AG09319 (cell line): ENCODE results near the gene MIS18BP1.
A peak's percentile ranks its signal among the peaks of the same experiment; 100 is the strongest.
"Not testable (repeated sequence)": the region's sequence is repeated elsewhere in the genome, so short reads cannot be mapped to it uniquely, and the experiment has no call there.

ENCODE experiments used
- DNase-seq: peaks from one replicate; pipeline ENCODE4 v3.0.0-alpha.2; 2010; ENCODE audit warnings: low read depth; ENCODE audit errors: extremely low read depth
- TF ChIP-seq, protein P1 (sequence below): IDR thresholded peaks from 2 replicates; pipeline ENCODE4 v1.5.1; 2011; ENCODE audit warnings: low read depth, mild to moderate bottlenecking, inconsistent platforms, low read length, moderate library complexity

The MIS18BP1 gene

DNA sequence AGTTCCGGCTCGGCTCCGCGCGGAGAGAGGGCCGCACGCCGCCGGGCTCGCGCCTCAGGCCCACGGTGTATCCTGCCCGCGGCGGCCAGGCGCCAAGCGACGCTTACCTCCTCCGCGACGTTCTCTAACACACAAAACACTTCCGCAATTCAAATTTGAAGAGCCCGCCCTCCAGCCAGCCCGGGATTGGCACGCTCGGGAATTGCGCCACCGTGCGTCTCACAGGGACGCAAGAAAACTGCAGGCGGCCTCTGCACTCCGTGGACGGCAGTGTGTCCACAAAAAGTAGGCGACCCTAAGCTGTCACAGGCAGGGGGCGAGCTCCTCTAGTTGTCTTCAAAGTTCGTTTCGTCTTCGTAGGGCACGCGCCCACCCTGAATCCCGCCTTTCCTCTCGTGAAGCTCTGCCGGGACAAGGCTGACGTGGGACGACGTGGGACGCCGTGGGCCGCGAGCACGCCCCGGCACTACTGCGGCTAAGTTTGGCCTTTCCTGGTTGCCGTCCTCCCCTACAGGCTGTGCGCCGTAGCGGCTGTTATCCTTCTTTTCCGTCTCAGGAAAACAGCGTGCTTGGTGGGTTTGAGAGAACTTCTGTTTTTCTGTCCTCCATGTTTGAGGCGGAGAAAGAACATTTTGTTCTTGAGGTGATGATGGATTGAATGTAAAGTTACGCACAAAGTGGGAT is at the start of gene MIS18BP1:
Gene MIS18BP1 (minus strand): TSS at position 133 of the 684 bp plus-strand sequence. CDS start 5,916 bp downstream, outside the sequence.
- TF ChIP-seq, protein P1, sequence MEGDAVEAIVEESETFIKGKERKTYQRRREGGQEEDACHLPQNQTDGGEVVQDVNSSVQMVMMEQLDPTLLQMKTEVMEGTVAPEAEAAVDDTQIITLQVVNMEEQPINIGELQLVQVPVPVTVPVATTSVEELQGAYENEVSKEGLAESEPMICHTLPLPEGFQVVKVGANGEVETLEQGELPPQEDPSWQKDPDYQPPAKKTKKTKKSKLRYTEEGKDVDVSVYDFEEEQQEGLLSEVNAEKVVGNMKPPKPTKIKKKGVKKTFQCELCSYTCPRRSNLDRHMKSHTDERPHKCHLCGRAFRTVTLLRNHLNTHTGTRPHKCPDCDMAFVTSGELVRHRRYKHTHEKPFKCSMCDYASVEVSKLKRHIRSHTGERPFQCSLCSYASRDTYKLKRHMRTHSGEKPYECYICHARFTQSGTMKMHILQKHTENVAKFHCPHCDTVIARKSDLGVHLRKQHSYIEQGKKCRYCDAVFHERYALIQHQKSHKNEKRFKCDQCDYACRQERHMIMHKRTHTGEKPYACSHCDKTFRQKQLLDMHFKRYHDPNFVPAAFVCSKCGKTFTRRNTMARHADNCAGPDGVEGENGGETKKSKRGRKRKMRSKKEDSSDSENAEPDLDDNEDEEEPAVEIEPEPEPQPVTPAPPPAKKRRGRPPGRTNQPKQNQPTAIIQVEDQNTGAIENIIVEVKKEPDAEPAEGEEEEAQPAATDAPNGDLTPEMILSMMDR, result peak; percentile 68

GRCh38 chr14:45298423-45299117 is 45.6 kb upstream of the MIS18BP1 start:
- TF ChIP-seq, protein P1, result no peak
- DNase-seq, result no peak

More for the DNA sequence above, at the start of gene MIS18BP1:
- peak; percentile 88 for DNase-seq

DNA sequence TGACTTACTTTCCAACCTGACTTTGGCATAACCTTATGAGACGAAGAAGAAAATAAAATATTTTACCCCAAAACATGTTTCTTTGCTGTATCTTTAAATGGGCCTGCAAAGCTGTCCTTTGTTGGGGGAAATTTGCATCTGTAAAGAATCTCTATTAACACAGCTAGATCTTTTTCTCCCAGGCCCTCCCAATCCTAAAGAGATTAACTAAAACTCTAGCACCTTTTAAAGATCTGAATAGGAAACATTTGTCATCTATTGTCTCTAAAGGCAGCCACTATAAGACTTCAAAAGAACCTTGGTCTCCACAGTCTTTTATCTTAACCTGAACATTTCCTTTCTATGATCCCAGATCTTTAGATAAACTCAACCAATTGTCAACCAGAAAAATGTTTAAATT is 41.8 kb upstream of the MIS18BP1 start:
- not testable (repeated sequence) for DNase-seq

DNA sequence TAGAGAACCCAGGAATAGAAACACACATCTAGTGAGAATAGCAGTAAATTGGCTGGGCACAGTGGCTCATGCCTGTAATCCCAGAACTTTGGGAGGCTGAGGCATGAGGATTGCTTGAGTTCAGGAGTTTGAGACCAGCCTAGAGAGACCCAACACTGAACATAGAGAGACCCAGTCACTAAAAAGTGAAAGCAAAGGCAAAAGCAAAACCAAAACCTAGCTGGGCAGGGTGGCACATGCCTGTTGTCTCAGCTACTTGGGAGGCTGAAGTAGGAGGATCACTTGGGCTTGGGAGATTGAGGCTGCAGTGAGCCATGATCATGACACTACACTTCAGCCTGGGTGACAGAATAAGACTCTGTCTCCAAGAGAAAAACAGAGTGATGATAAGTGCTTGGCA is 37.5 kb upstream of the MIS18BP1 start:
- TF ChIP-seq, protein P1, result no peak
- no peak for DNase-seq

DNA sequence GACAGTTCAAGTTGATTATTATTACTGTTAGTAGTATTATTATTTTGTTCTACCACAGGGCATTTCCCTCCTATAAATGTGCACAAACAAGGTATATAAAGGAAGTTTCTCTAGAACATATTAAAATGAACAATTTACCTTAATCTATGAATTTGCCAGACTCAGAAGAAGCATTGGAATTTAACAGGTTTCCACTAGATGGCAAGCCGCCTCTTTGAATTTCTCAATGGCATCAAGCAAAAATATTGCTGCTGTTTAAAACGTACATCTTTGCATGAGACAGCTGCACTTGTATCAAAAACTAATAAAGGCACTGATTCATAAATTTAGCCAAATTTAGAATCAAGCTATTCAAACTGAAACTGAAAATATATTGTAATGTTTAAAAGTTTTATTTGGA is 34.6 kb upstream of the MIS18BP1 start:
- no peak for DNase-seq
- TF ChIP-seq, protein P1, result no peak

DNA sequence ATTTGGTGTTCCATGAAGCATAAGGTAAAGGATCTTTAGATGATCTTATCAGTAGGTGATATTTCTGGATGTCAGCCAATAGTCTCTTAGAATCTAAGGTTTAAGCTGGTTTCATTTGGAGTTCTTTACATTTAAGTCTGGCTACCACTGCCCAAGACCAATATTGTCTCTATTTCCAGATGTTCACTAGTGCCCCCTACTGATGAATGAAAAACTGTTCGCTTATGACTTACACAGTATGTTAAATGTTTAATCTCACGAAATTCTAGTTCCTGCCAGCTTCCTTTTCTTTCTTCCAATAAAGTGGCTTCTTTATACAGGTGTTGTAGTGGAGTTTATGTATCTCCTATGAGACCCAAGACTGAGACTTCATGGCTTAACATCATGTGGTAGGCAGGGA is 31.8 kb upstream of the MIS18BP1 start:
- no peak for DNase-seq
- TF ChIP-seq, protein P1, result no peak; the same call in 1 of the 2 replicates

- not testable (repeated sequence) for DNase-seq
These were observed 28.9 kb upstream of the MIS18BP1 start for GRCh38 chr14:45281731-45282400.

GRCh38 chr14:45271858-45272537 is 19.0 kb upstream of the MIS18BP1 start:
- TF ChIP-seq, protein P1, result no peak
- DNase-seq, result no peak
